HCT116 (cell line): ENCODE measurements around the gene TRAPPC12.

Experiments
- CTCF ChIP-seq, 3 experiments: fragments of 200-600 bp in 1 of 3; sonication (generic) in 1 of 3; IDR thresholded peaks in 2 of 3; conservative IDR thresholded peaks in 1 of 3; 2 replicates each; pipeline ENCODE4 v1.5.1; 2012 to 2017; ENCODE audit warnings: low read depth in 2 of 3, low read length in 2 of 3, antibody characterized with exemption in 1 of 3, borderline replicate concordance in 1 of 3, control low read depth in 1 of 3, mild to moderate bottlenecking in 1 of 3, mixed read lengths in 1 of 3, mixed run types in 1 of 3, moderate library complexity in 1 of 3; ENCODE audit not compliant: insufficient read depth in 1 of 3
- MAX ChIP-seq: IDR thresholded peaks from 2 replicates; pipeline ENCODE4 v1.6.1; 2012

GRCh38 chr2:3462493-3463104, 83.1 kb downstream of the TRAPPC12 start:
- TF ChIP-seq MAX (no peak), CTCF (IDR thresholded peaks at IDR 0.05 in 2 of 3, conservative IDR thresholded peaks at IDR 0.05 in 1 of 3; ENCODE audit: borderline replicate concordance in 1 of 3, insufficient read depth in 1 of 3, low read depth in 2 of 3, low read length in 2 of 3) (no peak)
